GM19438 (cell line): ENCODE results near the gene RNF214.
"Not testable (repeated sequence)": the region's sequence is repeated elsewhere in the genome, so short reads cannot be mapped to it uniquely, and the experiment has no call there.

Experiments
- ATAC-seq: cut with Tn5 transposase; IDR thresholded peaks from one replicate; pipeline ENCODE4 v1.9.1; 2021; ENCODE audit warnings: low read depth; ENCODE audit not compliant: unreplicated experiment

The RNF214 gene

GRCh38 chr11:117309310-117309709, 76.8 kb downstream of the RNF214 start:
- no peak for ATAC-seq

DNA sequence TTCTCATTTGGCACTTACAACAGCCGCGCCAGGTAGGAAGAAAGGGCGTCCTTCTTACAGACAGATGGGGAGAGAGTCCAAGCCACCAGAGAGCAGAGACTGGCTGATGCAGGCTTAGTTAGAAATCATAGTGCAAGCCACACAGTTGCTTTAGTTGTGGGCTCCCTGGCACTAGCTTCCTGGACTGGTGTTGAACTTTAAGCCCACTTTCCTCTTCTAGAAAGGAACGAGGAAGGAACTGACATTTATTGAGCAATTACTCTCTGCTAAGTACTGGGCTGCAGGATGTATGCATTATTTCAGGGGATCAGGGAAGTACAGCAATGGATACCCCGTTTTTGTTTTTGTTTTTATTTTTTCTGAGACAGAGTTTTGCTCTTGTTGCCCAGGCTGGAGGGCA, 80.6 kb downstream of the RNF214 start:
- no peak for ATAC-seq

- no peak for ATAC-seq
These were observed 81.6 kb downstream of the RNF214 start for GRCh38 chr11:117313828-117314768.

DNA sequence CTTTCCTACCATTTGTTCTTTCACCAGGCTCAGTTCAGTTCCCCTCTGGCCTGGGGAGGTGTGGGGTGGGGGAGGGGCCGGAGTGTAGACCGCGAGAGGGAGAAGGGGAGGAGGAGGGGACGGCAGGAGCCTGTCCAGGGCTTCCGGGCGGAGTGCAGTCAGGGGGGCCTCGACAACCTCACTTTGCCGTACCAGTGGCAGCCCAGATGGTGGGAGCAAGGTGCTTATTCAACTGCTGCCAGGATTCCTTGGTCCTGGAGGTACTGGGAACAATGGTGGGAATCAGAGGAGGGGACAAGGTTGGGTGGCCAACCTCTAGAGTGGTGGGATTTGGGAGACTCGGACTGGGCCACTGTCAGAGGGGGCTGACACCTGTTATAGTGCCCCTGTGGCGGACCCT, 82.4 kb downstream of the RNF214 start:
- ATAC-seq: no peak

DNA sequence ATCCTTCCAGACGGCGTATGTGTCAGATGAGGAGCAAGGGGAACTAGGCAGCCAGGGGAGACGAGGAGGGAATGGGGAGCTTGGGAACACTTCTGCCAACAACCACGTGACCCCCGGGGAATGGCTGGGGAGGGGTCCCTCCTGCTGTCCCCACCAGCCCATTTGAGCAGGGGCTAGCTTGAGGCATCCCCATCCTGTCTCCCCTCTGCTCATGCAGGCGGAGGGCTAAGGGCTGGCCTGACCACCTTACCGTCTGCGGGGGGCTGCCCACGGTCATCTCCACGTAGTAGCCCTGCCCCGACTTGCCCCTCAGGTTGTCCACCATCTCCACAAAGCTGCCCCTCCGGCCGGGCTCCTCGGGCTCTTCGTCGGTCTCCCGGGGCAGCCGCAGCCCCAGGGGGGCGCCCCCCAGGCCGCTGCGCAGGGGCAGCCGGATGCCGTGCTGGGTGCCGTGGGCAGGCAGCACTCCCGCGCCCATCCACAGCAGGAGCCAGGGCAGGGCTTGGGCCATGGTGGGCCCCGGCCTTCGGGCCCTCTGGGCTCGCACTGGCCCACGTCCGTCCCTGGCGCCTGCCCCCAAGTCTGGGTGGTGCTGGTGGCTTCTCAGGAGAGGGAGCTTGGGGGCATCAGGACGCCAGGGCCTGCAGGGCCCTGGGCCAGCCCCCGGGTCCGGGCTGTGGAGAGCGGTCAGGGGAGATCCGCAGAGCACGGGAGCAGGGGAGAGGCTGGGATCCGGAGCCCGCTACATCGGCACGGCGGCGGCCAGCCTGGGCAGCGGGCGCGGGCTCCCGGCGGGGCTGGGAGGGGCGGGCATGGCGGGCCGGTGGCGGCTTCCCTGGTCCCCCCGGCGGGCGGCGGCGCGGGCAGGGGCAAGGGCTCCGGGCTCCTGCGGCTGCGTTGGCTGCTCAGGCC, 83.1 kb downstream of the RNF214 start:
- no peak for ATAC-seq

DNA sequence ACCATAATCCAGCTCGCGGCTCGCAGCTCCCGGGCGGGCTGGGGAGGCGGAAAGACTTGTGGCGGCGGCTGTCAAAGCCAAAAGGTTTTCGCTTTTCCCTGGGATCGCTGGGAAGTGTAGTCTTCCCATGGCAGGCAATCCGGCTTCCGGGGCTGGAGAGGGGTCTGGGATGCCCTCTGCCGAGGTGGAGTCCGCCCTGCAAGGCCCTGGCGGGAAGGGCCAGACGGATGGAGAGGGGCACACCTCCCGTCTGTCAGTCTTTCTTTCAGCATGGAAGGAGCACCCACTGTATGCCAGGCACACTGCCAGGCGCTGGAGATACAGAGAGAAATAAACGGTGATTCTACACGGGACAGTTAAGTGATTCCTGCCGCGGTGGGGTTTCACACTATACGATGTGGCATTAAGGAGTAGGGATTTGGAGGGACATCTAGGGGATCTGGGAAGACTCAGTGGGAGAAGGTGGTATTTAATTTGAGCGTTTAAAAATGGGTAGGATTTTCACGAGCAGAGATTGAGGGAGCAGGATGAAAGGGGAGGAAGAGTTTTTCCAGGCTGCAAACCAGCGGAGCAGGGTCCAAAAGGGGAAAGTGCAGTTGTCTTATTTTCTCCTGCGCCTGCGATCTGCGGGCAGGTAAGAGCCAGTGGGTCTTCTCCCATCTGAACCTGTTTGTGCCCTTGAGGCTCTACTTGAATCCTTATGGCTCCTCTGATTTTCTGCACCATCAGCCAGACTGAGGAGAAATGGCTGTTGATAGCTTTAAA, 83.9 kb downstream of the RNF214 start, which contains the start of gene BACE1:
TSS of gene BACE1 (minus strand) at position 60 of the 765 bp plus-strand sequence. CDS start 461 bp downstream, outside the sequence.
- ATAC-seq: no peak

GRCh38 chr11:117318738-117319137, 86.3 kb downstream of the RNF214 start:
- no peak for ATAC-seq

DNA sequence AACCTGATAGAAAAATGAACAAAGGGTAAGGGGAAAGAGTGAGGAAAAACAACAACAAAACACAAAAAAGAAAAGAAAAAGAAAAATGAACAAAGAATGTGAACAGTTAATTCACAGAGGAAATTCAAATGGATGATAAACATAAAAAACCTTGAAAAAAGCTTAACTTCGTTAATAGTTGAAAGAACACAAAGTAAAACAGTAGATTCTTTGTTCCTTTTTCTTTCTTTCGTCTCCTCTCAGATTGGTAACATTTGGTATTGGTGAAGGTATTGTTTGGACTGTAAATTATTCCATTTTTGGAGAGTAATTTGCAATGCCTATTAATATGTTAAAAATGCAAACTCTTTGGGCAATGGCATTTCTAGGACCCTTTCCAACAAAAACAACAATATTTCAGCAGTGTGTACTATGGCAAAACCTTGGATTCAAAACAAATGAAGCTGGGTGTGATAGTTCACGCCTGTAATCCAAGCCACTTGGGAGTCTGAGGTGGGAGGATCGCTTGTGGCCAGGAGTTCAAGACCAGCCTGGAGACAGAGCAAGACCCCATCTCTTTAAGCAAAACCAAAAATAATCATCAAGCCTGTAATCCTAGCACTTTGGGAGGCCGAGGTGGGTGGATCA, 86.9 kb downstream of the RNF214 start:
- ATAC-seq: no peak

- not testable (repeated sequence) for ATAC-seq
These were observed 94.7 kb downstream of the RNF214 start for GRCh38 chr11:117327255-117327566.

DNA sequence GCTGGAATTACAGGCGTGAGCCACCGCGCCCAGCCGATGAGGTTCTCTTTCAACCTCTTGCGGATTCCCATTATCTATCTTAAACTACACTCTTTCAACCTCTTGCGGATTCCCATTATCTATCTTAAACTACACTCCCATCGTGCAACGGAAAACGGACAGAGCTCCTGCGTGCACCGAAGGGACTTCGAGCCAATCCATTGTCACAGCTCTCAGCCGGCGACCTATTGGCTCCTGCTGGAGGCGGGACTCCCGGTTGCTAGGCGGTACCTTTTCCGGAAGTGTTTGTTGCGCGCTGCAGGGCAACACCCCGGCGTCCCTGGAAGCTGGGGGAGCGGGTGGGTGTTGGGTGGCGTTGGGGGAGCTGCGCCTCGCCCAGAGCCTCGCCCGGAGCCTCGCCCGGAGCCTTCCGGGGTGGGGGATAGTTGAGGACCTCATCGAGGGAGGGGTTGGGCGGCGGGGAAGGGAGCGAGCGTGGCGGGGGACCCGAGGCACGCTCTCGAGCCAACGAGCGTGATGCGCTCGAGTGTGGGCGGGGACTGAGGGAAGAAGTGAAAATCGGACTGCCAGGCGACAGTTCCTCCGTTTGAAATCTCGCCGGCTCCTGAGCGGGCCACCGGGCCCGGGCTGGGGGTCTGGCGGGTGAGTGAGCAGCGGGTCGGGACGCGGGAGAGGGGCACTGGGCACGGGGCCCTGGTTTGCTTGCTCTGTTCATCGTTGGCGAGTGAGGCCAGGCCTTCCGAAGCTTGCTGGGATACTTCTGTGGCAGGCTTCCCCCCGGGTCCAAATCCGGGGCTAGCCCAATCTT, 95.3 kb downstream of the RNF214 start, which contains the start of gene CEP164:
TSS of gene CEP164 (plus strand) at position 288 of the 808 bp plus-strand sequence. CDS start 10,733 bp downstream, outside the sequence.
- peak; percentile 98 for ATAC-seq

- ATAC-seq: peak; percentile 21
These were observed 96.0 kb downstream of the RNF214 start for GRCh38 chr11:117328375-117329010.

- ATAC-seq: no peak
These were observed 100.4 kb downstream of the RNF214 start for GRCh38 chr11:117332843-117333242.

DNA sequence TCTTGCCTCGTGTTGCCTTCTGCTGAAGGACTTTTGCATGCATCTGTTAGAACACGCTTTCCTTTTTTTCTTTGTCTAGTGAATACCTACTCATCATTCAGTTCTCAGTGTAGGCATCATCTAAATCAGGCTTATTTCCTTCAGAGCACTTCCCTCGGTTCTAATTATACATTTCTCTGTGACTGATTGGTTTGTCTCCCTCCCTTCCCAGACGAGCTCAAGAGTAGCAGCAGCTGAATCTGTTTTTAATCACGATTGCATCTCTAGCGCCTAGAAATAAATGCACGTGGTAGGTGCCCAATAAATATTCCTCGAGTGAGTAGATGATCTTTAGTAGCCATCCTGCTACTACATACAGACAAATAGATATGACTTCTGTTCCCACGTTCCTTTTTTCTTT, 101.4 kb downstream of the RNF214 start:
- ATAC-seq: no peak

GRCh38 chr11:117334896-117335295, 102.4 kb downstream of the RNF214 start:
- no peak for ATAC-seq

- ATAC-seq: no peak
These were observed 102.9 kb downstream of the RNF214 start for GRCh38 chr11:117335399-117335798.
